SK-N-SH treated with all-trans-retinoic acid at 6 μM for 48 hours (cell line): ENCODE data around the gene FAM171A1.

ENCODE experiments used
- ARNTL ChIP-seq: fragments of 450-650 bp; formaldehyde crosslinking; IDR thresholded peaks from 2 replicates; pipeline ENCODE4 v1.5.0; 2020; ENCODE audit warnings: low read depth, mild to moderate bottlenecking, moderate library complexity, borderline replicate concordance
- CSDC2 ChIP-seq: fragments of 250-450 bp; sonication (Bioruptor Pico); IDR thresholded peaks from 2 replicates; pipeline ENCODE4 v1.5.0; 2020; ENCODE audit warnings: mild to moderate bottlenecking, moderate library complexity
- GLIS3 ChIP-seq: fragments of 250-450 bp; sonication (Bioruptor Pico); IDR thresholded peaks from 2 replicates; pipeline ENCODE4 v1.5.0; 2020; ENCODE audit warnings: mild to moderate bottlenecking, moderate library complexity
- OSR1 ChIP-seq: fragments of 250-450 bp; sonication (Bioruptor Pico); IDR thresholded peaks from 2 replicates; pipeline ENCODE4 v1.8.0; 2022; ENCODE audit warnings: moderate library complexity, mild to moderate bottlenecking, inconsistent platforms
- PPARA ChIP-seq: fragments of 250-450 bp; sonication (Bioruptor Pico); IDR thresholded peaks from 2 replicates; pipeline ENCODE4 v1.5.0; 2020; ENCODE audit warnings: mild to moderate bottlenecking, borderline replicate concordance
- SNAI2 ChIP-seq: fragments of 250-450 bp; sonication (Bioruptor Pico); IDR thresholded peaks from 2 replicates; pipeline ENCODE4 v1.5.0; 2020; ENCODE audit warnings: mild to moderate bottlenecking, moderate library complexity
- TCF4 ChIP-seq: fragments of 250-450 bp; sonication (Bioruptor Pico); IDR thresholded peaks from 2 replicates; pipeline ENCODE4 v1.8.0; 2021; ENCODE audit warnings: mild to moderate bottlenecking, moderate library complexity, borderline replicate concordance
- TOX ChIP-seq: fragments of 250-450 bp; sonication (Bioruptor Pico); IDR thresholded peaks from 2 replicates; pipeline ENCODE4 v1.8.0; 2021; ENCODE audit warnings: mild to moderate bottlenecking, moderate library complexity, borderline replicate concordance
- TSHZ2 ChIP-seq: fragments of 250-450 bp; sonication (Bioruptor Pico); IDR thresholded peaks from 2 replicates; pipeline ENCODE4 v1.5.0; 2020; ENCODE audit warnings: mild to moderate bottlenecking, moderate library complexity
- ZC3H10 ChIP-seq: fragments of 250-450 bp; sonication (Bioruptor Pico); IDR thresholded peaks from 2 replicates; pipeline ENCODE4 v1.5.1; 2021; ENCODE audit warnings: mild to moderate bottlenecking, moderate library complexity
- ZFP30 ChIP-seq: fragments of 450-650 bp; formaldehyde crosslinking; IDR thresholded peaks from 2 replicates; pipeline ENCODE4 v1.5.0; 2022; ENCODE audit warnings: mild to moderate bottlenecking, moderate library complexity
- ZNF8 ChIP-seq: fragments of 450-650 bp; formaldehyde crosslinking; IDR thresholded peaks from 2 replicates; pipeline ENCODE4 v1.5.0; 2020; ENCODE audit warnings: mild to moderate bottlenecking, moderate library complexity
- TF ChIP-seq, protein P1 (sequence below): fragments of 250-450 bp; sonication (Bioruptor Pico); IDR thresholded peaks from 2 replicates; pipeline ENCODE4 v1.5.1; 2020; ENCODE audit warnings: low read depth, mild to moderate bottlenecking, moderate library complexity
- TF ChIP-seq, protein P2 (sequence below): fragments of 250-450 bp; sonication (Bioruptor Pico); IDR thresholded peaks from 2 replicates; pipeline ENCODE4 v1.5.1; 2021; ENCODE audit warnings: mild to moderate bottlenecking, moderate library complexity

GRCh38 chr10:15325944-15326284 is 45.2 kb downstream of the FAM171A1 start:
- TF ChIP-seq TOX (CRISPR knock-in tag) (no peak), PPARA (CRISPR knock-in tag) (no peak), ARNTL (no peak), ZNF8 (CRISPR knock-in tag) (no peak), TCF4 (no peak), TSHZ2 (CRISPR knock-in tag) (no peak), GLIS3 (CRISPR knock-in tag) (no peak), ZFP30 (CRISPR knock-in tag) (no peak), CSDC2 (CRISPR knock-in tag) (no peak), SNAI2 (CRISPR knock-in tag) (no peak), ZC3H10 (CRISPR knock-in tag) (no peak), OSR1 (CRISPR knock-in tag) (no peak)
- TF ChIP-seq, protein P1, sequence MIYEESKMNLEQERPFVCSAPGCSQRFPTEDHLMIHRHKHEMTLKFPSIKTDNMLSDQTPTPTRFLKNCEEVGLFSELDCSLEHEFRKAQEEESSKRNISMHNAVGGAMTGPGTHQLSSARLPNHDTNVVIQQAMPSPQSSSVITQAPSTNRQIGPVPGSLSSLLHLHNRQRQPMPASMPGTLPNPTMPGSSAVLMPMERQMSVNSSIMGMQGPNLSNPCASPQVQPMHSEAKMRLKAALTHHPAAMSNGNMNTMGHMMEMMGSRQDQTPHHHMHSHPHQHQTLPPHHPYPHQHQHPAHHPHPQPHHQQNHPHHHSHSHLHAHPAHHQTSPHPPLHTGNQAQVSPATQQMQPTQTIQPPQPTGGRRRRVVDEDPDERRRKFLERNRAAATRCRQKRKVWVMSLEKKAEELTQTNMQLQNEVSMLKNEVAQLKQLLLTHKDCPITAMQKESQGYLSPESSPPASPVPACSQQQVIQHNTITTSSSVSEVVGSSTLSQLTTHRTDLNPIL (CRISPR knock-in tag), result no peak
- TF ChIP-seq, protein P2, sequence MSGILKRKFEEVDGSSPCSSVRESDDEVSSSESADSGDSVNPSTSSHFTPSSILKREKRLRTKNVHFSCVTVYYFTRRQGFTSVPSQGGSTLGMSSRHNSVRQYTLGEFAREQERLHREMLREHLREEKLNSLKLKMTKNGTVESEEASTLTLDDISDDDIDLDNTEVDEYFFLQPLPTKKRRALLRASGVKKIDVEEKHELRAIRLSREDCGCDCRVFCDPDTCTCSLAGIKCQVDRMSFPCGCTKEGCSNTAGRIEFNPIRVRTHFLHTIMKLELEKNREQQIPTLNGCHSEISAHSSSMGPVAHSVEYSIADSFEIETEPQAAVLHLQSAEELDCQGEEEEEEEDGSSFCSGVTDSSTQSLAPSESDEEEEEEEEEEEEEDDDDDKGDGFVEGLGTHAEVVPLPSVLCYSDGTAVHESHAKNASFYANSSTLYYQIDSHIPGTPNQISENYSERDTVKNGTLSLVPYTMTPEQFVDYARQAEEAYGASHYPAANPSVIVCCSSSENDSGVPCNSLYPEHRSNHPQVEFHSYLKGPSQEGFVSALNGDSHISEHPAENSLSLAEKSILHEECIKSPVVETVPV (CRISPR knock-in tag), result no peak
